HCT116 (cell line): ENCODE data around the gene TCF7L2.

Experiments used
- CEBPB ChIP-seq: IDR thresholded peaks from 2 replicates; pipeline ENCODE4 v1.6.1; 2012; ENCODE audit warnings: low read depth
- EZH2phosphoT487 ChIP-seq: fragments of 200-600 bp; IDR thresholded peaks from 2 replicates; pipeline ENCODE4 v1.6.1; 2018; ENCODE audit warnings: antibody characterized with exemption, borderline replicate concordance
- FOSL1 ChIP-seq: IDR thresholded peaks from 2 replicates; pipeline ENCODE4 v1.6.1; 2012; ENCODE audit warnings: low read depth
- POLR2A ChIP-seq: IDR thresholded peaks from 2 replicates; pipeline ENCODE4 v1.7.0; 2011; ENCODE audit warnings: borderline replicate concordance; ENCODE audit not compliant: insufficient read depth, insufficient read length; ENCODE audit errors: extremely low read depth
- TF ChIP-seq, protein P1 (sequence below): IDR thresholded peaks from 2 replicates; pipeline ENCODE4 v1.6.1; 2012
- TF ChIP-seq, protein P2 (sequence below): IDR thresholded peaks from 2 replicates; pipeline ENCODE4 v1.6.1; 2012; ENCODE audit warnings: low read depth
- TF ChIP-seq, protein P3 (sequence below), 3 experiments: fragments of 200-600 bp in 1 of 3; sonication (generic) in 1 of 3; IDR thresholded peaks in 2 of 3; conservative IDR thresholded peaks in 1 of 3; 2 replicates each; pipeline ENCODE4 v1.5.1; 2012 to 2017; ENCODE audit warnings: low read depth in 2 of 3, low read length in 2 of 3, antibody characterized with exemption in 1 of 3, borderline replicate concordance in 1 of 3, control low read depth in 1 of 3, mild to moderate bottlenecking in 1 of 3, mixed read lengths in 1 of 3, mixed run types in 1 of 3, moderate library complexity in 1 of 3; ENCODE audit not compliant: insufficient read depth in 1 of 3

DNA sequence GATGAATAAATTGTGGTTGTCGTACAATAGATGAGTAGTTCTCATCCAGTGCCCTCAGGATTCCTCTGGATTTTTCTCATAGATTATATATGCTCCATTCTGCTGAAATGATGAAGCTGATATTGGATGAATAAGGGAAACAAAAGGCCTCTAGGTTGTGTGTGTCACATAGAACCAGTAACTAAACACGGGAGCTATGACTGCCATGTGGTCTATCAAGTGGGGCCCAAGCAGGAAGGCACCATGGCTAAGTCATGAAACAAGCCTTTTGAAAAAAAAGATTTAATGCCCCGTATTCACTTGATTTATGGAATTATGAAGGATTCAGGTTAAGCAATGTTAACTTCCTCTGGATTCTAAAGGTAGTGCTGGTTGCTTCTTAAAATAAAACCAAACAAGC lies 225.1 kb downstream of the TCF7L2 start:
- TF ChIP-seq EZH2phosphoT487, result no peak
- TF ChIP-seq, protein P1, sequence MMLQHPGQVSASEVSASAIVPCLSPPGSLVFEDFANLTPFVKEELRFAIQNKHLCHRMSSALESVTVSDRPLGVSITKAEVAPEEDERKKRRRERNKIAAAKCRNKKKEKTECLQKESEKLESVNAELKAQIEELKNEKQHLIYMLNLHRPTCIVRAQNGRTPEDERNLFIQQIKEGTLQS, result no peak
- no peak for TF ChIP-seq FOSL1
- TF ChIP-seq POLR2A, result no peak
- TF ChIP-seq, protein P2, sequence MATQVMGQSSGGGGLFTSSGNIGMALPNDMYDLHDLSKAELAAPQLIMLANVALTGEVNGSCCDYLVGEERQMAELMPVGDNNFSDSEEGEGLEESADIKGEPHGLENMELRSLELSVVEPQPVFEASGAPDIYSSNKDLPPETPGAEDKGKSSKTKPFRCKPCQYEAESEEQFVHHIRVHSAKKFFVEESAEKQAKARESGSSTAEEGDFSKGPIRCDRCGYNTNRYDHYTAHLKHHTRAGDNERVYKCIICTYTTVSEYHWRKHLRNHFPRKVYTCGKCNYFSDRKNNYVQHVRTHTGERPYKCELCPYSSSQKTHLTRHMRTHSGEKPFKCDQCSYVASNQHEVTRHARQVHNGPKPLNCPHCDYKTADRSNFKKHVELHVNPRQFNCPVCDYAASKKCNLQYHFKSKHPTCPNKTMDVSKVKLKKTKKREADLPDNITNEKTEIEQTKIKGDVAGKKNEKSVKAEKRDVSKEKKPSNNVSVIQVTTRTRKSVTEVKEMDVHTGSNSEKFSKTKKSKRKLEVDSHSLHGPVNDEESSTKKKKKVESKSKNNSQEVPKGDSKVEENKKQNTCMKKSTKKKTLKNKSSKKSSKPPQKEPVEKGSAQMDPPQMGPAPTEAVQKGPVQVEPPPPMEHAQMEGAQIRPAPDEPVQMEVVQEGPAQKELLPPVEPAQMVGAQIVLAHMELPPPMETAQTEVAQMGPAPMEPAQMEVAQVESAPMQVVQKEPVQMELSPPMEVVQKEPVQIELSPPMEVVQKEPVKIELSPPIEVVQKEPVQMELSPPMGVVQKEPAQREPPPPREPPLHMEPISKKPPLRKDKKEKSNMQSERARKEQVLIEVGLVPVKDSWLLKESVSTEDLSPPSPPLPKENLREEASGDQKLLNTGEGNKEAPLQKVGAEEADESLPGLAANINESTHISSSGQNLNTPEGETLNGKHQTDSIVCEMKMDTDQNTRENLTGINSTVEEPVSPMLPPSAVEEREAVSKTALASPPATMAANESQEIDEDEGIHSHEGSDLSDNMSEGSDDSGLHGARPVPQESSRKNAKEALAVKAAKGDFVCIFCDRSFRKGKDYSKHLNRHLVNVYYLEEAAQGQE, result no peak
- TF ChIP-seq CEBPB, result no peak
- TF ChIP-seq, protein P3, sequence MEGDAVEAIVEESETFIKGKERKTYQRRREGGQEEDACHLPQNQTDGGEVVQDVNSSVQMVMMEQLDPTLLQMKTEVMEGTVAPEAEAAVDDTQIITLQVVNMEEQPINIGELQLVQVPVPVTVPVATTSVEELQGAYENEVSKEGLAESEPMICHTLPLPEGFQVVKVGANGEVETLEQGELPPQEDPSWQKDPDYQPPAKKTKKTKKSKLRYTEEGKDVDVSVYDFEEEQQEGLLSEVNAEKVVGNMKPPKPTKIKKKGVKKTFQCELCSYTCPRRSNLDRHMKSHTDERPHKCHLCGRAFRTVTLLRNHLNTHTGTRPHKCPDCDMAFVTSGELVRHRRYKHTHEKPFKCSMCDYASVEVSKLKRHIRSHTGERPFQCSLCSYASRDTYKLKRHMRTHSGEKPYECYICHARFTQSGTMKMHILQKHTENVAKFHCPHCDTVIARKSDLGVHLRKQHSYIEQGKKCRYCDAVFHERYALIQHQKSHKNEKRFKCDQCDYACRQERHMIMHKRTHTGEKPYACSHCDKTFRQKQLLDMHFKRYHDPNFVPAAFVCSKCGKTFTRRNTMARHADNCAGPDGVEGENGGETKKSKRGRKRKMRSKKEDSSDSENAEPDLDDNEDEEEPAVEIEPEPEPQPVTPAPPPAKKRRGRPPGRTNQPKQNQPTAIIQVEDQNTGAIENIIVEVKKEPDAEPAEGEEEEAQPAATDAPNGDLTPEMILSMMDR (IDR thresholded peaks at IDR 0.05 in 2 of 3, conservative IDR thresholded peaks at IDR 0.05 in 1 of 3; ENCODE audit: borderline replicate concordance in 1 of 3, insufficient read depth in 1 of 3, low read depth in 2 of 3, low read length in 2 of 3), result no peak
